ENCODE measurements around the gene SRGAP3.

Gene SRGAP3

DNA sequence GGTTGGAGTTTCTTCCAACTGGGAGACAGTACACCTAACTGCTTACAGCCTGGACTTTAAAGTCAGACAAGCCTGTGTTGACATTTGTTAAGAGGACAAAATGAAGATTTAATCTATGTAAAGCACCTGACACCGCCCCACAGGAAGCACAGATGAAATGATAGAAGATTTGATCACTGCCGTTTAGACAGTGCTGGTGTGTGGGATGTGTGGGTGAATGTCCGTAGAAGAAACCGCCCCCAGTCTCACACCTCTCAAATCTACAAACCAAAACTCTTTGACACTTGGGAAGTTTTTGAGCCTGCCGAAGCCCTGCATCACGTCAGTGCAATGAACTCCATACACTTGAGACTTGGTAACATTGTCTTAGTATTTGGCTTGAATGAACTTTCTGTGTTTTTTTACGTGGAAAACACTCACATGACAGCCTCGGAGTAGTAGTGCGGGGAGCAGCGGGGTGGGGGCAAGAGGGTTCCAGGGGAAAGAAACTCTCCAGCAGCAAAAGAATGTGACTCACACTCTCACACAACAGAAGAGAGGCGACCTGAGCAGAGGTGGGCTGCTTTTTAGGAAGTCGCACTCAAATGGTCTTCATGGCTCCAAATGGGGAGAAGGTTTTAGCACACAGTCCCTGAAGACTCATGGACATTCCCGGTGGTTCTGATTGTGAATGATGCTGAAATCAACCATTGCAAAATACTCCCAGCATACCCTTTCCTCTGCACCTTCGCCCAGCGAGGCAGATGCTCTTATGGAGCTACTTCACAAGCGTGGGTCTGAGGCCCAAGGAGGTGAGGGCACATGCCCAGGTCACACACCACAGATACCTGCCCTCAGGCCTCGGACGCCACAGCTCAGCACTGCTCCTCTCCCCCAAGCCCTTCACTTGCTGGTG is 79.2 kb downstream of the SRGAP3 start:
- DNase-seq: no peak

DNA sequence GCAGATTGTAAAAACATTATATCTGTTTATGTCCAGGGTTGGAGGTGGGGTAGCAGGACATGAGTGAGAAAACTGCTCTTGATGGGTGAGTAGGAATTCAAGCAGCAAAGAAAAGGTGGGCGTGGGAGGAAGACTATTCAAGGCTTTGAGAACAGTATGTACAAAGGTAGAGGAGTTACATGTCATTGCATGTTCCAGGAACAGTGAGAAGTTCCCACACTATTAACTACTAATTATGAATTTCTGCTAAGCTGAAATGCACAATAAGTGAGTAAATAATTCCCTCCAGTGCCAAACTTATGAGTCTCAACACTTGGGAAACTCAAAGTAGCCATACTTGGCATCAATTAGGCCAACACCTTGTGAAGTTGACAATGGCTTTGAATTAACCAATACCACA is 80.1 kb downstream of the SRGAP3 start:
- no peak for DNase-seq

- no peak for DNase-seq
These were observed 81.2 kb downstream of the SRGAP3 start for GRCh38 chr3:9168241-9168741.

DNA sequence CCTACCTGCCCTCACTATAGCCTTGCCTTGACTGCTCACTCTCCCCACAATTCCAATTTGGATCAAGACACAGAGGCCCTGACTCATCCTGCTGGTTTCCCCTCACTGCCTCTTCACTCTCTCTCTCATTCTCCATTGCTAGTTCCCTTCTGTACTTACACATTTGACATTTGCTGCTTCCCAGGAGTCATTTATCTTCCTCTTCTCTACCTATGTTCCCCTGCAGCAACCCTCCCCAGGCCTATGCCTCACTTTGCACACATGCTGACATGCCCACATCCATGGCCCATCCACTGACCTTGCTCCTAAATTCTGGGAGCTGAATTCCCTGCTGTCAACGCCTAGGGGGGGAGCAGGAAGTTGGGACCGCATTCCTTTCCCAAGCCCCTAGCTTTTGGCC is 82.2 kb downstream of the SRGAP3 start:
- no peak for DNase-seq

DNA sequence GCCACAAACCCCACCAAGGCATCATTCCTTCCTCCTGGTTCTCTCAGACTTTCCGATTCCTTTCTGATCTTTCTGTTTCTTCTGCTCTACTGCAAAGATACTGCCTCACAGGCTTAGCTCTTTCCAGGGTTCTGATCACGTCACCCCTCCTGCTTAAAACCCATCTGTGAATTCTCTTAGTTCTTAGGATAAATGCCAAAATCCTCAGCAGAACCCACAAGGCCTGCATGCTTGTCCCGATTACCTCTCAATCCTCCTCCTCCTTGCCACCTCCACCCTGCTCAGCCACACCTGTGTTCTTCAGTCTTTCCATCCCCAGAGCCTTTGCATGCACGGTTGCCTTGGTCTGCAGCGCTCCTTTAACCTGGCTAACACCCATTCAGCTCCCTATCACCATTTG is 84.0 kb downstream of the SRGAP3 start:
- no peak for DNase-seq

DNA sequence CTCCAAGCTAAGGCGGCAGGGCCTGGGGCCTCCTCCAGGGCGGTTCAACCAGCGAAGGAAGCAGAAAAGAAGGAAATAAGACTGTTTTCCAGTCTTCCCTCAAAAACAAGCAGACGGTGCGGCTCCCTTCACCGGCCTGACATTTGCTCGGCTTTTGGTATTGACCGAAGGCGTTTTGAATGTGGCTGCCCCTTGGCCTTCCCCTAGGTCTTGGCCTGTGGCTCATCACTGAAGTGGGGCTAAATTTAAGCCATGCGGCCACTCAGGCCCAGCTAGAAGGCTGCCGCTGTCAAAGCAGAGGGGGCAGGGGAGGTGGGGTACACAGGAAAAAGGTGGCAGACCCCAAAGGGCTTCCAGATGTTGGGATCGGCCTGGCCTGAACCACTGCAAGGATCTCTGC is 86.2 kb downstream of the SRGAP3 start:
- no peak for DNase-seq

DNA sequence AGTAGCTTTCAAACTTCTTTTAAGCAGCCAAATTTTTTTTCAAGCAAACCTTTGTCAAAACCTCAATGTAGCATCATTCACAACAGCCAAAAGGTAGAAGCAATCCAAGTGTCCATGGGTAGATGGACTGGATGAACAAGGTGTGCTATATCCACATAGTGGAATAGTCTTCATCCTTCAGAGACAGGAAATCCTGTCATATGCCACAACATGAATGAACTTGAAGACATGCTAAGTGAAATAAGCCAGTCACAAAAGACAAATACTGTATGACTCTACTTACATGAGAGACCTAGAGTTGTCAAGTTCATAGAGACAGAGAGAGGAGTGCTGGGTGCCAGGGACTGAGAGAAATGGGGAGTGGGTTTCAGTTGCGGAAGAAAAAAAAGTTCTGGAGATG is 87.6 kb downstream of the SRGAP3 start:
- no peak for DNase-seq

DNA sequence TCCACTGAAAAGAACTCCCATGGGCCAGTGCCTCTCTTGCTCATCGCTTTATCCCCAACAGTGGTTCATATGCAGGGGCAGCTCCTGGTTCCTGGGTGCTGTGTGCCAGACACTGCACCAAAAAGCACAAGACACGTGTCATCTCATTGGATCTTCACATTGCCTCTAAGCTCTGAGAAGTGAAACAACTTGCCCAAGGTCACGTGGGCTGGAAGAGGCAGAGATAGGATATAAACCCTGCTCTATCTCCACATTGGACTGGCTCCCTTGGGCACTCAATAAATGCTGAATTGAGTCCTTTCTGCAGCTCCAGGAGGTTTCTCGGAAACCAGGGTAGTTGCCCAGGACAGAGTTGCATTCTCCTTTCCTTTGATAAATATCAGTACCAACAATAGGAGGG is 88.1 kb downstream of the SRGAP3 start:
- no peak for DNase-seq

DNA sequence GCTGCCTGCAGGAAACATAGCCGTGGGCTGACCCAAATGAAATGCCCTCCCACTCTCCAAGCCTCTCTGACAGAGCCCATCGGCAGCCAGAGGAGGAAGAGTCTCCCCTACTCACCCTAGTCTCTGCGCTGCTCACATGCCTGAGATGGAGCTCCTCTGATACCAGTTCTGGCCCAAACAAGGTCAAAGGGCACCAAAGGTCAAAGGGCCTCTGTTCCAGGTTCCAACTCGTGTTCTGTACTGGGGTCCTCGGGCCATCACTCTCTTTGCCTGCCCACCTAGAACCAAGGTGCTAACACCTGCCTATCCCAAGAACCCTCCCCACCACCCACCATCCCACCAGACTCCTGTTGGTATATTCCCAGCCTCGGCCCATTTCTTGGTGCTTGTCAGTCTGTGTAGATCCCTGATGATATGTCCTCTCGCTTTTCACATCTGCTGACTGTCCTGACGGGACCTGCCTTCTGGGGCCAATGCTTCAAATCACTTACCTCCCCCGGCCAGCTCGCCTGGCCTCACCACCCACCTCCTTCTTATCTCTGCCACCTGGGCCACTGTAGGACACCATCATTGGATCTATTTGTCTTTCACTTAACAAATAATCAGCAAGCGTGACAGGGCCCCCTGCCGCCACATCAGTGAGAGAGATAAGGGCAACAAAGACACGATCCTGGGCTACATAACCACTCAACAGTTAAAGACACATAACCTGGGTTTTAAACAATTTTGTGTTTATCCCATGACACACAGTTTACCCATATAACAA is 90.4 kb downstream of the SRGAP3 start:
- DNase-seq: no peak

DNA sequence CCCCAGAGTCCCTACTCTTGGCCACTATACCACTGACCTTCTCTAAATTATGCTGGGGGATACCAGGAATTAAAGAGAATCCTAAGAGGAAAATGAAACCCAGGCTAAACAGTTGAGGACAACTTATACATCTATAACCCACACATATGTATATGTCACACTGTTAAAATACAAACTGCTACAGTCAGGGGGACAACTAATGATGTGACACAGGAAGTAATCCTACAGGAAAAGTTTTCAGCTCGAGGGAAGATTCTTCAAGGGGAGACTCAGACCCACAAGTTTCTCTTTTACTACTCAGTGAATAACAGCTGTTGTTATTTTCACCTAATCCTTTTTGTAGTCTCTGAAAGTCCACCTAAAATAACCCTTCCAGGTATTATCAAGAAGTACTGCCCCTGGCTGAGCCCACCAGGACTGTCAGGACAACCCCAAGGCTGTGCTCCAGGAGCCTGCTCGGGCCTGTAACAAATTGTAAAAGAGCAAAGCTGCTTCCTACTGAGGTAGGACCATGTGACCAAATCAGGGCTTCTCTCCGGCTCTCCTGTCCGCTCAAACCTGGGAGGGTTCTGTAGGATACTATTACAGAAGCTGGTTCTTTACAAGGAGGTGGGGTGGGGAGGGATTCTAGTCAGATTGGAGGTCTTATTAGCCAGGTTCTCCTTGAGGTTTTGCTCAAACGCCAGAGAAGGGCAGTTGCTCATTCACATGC is 91.6 kb downstream of the SRGAP3 start:
- DNase-seq: no peak

GRCh38 chr3:9156604-9157003 is 92.8 kb downstream of the SRGAP3 start:
- no peak for DNase-seq

GRCh38 chr3:9155028-9155427 is 94.4 kb downstream of the SRGAP3 start:
- DNase-seq: no peak

DNA sequence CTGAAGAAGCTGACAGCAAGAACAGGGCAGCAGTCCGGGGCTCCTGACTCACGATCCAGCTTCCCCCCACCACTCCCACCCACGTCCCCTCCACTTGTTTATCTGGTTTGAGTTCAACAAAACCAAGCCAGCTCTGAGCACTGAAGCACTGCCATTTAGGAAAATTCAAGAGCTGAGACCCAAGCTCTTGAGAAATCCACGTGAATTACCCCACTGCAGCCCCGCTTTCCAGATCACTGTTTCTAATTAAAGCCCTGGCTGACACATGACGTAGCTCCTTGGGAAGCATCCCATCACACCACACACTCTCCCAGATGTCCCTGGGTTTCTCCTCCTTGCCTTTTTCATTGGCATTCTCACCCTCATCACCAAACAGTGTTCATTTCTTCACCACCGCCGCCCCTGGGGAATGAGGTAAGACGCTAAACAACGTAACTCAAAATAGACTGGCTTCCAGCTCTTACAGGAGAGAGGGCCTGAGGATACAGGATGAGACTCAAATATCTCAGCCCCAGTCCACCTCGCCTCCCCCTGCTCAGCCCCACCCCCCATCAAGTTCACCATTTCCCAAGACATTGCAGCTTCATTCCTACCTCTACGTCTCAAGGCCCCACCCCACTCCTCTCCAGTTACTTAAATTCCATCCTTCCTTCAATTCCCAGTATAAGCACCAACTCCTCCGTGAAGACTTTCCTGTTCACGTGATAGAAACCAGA is 95.4 kb downstream of the SRGAP3 start:
- no peak for DNase-seq

GRCh38 chr3:9151240-9151639 is 98.2 kb downstream of the SRGAP3 start:
- no peak for DNase-seq

- DNase-seq: no peak
These were observed 99.9 kb downstream of the SRGAP3 start for GRCh38 chr3:9149566-9149965.

GRCh38 chr3:9147896-9148266 is 101.6 kb downstream of the SRGAP3 start:
- DNase-seq: no peak

DNA sequence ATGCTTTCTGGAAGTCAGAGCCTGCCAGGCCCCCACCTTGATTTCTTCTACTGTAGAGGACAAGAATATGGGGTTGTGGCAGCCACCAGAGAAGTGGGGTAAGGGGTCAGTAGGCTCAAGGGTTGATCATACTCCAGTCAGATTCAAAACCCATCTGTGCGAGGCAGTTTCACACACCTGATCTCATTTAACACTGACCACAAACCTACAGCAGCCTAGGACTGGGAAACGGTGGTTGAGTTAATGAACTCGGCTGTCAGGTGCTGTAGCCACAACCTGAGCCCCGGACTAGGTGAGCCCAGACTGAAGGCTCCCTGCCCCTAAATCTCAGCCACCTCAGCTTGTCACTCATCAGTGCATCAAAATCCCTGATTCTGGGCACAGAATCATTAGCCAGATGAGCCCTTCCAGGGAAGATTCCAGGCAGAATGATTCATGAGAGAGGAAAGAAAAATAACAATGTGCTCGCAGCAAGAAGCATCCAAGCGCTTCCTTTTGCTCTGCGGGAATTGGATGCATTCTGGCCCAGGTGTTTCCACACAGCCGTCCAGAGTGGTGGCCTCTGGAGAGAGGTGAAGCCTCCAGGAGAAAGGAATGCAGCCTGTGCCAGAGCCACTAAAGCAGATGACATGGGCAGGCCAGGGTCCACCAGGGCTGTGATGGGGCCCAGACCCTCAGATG is 102.1 kb downstream of the SRGAP3 start:
- no peak for DNase-seq

GRCh38 chr3:9146367-9147071 is 102.9 kb downstream of the SRGAP3 start:
- no peak for DNase-seq

DNA sequence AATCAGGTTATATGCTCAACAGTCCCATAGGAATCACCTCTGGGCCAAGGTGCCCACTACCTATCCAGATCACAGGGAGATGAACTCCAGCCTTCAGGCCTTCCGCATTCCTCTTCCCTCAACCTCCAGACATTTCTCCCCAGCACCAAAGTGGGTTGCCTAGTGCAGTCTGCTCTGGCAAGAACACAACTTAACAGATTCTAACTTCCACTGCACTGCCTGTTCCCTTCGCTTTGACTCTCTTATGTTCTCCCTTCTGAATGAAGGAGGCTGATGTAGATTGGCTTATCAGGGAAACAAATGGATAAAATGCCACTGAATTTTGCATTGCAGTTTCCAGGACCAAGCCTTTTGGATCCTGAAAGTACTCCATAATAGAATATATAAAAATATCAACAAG is 106.3 kb downstream of the SRGAP3 start:
- DNase-seq: no peak

DNA sequence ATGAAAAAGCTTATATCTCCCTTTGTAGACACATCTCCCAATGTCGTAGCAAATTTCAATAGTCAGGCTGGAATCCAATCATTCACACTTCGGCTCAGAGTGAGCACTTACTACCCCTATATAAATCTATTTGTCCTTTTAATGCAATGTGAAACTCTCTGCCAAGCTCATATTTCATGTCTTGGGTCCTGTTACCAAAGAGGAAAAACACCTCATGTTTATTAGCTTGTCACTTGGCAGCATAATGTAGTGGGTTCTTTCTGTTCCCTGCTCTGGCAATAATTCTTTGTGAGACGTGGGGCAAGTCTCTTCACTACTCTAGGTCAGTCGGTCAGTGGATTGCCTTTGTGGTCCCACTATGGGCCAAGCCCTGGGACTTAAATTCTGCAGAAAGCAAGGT is 107.1 kb downstream of the SRGAP3 start:
- DNase-seq: no peak

GRCh38 chr3:9141928-9142289 is 107.5 kb downstream of the SRGAP3 start:
- DNase-seq: no peak

Data from inflammatory macrophage (primary cell).